ENCODE measurements around the gene SCIN. TPM values are rescaled to one million over a fixed set of nuclear protein-coding genes. Genes with fewer than 3 reads are reported as not detected.

Gene SCIN
- total and polyA plus RNA-seq, 2 donors (not counting 1 experiment from before 2014, with no cell fraction given), result 0.49 to 0.97 TPM

DNA sequence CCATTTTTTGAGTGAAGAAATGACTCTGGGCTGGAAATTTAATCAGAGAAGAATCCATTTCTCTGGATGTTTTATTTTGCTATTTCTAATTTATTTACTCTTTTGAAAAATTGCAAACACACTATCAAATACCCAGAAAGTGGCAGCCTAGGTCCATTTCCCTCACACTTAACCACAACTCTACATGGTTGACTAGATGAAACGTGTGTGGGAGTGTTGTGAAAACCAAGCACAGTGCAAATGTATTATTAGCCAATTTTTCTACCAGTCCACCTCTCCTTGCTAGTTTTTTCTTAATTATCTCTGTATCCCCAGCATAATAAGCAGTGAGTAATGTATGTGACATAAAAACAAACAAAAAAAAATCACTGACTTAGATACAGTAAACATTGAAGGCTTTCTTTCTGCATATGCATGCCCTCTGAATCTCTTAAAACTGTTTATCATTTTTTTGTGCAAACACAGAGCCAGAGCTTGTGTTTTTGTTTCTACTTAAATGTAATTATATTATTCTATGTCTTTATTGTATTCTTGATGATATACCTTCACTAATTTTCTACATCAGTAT, 30.9 kb downstream of the SCIN start:
- no peak overlapping the region for H2AFZ ChIP-seq (ENCODE audit: insufficient read depth, low read depth, low read length, poor library complexity, severe bottlenecking)
- H3K27ac Mint-ChIP-seq, result no peak overlapping the region
- peaks cover 10% of the 10 kb centered on the region for H3K9me3 Mint-ChIP-seq (ENCODE audit: insufficient read depth)
- no peaks in the 10 kb centered on the region for H3K4me1 ChIP-seq (ENCODE audit: control insufficient read depth in 2 of 2, insufficient read depth in 2 of 2, low read length in 2 of 2)
- H3K4me1 Mint-ChIP-seq, result no peaks in the 10 kb centered on the region
- H3K9me3 ChIP-seq (ENCODE audit: control extremely low read depth in 1 of 3, control insufficient read depth in 2 of 3, insufficient read depth in 1 of 3, low read length in 2 of 3), result peaks cover 0 to 9% (median 4%) of the 10 kb centered on the region in 3 donors
- ATAC-seq (ENCODE audit: low read depth) (no peak), DNase-seq (no peak)
- no peaks in the 10 kb centered on the region for H4K20me1 ChIP-seq (ENCODE audit: control insufficient read depth, insufficient read depth, low read length, poor library complexity, severe bottlenecking)
- no peak overlapping the region for H3K4me2 ChIP-seq (replicated peaks; ENCODE audit: low read depth, low read length, poor library complexity, severe bottlenecking)
- no peaks in the 10 kb centered on the region for H3K36me3 ChIP-seq (replicated peaks in 1 of 2; ENCODE audit: control extremely low read depth in 1 of 2, control insufficient read depth in 1 of 2, extremely low read depth in 1 of 2, insufficient read depth in 2 of 2, low read length in 1 of 2)
- H3K27me3 ChIP-seq (replicated peaks in 1 of 4; ENCODE audit: control extremely low read depth in 1 of 4, control insufficient read depth in 3 of 4, insufficient read depth in 4 of 4, low read length in 3 of 4), result no peaks in the 10 kb centered on the region
- no peak overlapping the region for H3K27ac ChIP-seq (ENCODE audit: low read length in 2 of 2)
- no peak for TF ChIP-seq EZH2 (IDR thresholded peaks at IDR 0.05; ENCODE audit: borderline replicate concordance, insufficient read depth, low read depth, low read length, poor library complexity, severe bottlenecking)
- TF ChIP-seq, protein P1, sequence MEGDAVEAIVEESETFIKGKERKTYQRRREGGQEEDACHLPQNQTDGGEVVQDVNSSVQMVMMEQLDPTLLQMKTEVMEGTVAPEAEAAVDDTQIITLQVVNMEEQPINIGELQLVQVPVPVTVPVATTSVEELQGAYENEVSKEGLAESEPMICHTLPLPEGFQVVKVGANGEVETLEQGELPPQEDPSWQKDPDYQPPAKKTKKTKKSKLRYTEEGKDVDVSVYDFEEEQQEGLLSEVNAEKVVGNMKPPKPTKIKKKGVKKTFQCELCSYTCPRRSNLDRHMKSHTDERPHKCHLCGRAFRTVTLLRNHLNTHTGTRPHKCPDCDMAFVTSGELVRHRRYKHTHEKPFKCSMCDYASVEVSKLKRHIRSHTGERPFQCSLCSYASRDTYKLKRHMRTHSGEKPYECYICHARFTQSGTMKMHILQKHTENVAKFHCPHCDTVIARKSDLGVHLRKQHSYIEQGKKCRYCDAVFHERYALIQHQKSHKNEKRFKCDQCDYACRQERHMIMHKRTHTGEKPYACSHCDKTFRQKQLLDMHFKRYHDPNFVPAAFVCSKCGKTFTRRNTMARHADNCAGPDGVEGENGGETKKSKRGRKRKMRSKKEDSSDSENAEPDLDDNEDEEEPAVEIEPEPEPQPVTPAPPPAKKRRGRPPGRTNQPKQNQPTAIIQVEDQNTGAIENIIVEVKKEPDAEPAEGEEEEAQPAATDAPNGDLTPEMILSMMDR (IDR thresholded peaks at IDR 0.05), result no peak
- no peaks in the 10 kb centered on the region for H3K27me3 Mint-ChIP-seq
- WGBS (ENCODE audit: insufficient coverage), result no CpG with 5 or more reads among the region's 1 CpG
- H3K79me2 ChIP-seq (ENCODE audit: control insufficient read depth, insufficient read depth, low read length), result no peaks in the 10 kb centered on the region
- H3K4me3 ChIP-seq (ENCODE audit: control extremely low read depth in 1 of 5, extremely low read depth in 1 of 5, insufficient read depth in 1 of 5, low read depth in 2 of 5, low read length in 4 of 5), result no peak overlapping the region
- intact Hi-C loops (cut with micrococcal nuclease), result no loop called here
- ChIA-PET CTCF (no interaction called here), POLR2A (no interaction called here)
- H3K4me3 Mint-ChIP-seq, result no peak overlapping the region
- H3K9ac ChIP-seq (ENCODE audit: low read length), result no peak overlapping the region

DNA sequence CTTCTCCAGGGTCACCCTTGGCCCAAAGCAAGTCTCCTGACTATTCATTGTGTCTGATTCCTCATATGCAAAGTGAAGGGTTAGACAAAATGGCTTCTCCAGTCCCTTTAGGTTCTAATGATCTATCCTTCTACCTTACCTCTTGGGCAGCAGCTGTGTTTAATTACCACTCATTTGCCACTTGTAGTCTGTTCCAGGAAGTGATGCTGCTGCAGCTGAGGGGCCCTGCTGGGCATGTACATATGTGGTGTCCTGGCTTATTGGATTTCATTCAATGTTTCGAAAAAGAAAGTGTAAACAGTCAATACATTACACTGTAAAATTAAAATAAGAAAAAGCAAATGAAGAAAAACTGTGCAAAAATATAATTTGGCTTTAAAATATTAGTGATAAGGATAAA, 36.6 kb downstream of the SCIN start:
- no CpG with 5 or more reads among the region's 1 CpG for WGBS (ENCODE audit: insufficient coverage)
- Mint-ChIP-seq H3K4me1 (no peaks in the 10 kb centered on the region), H3K27me3 (peaks cover 4% of the 10 kb centered on the region), H3K27ac (no peak overlapping the region), H3K9me3 (ENCODE audit: insufficient read depth) (peaks cover 5% of the 10 kb centered on the region), H3K4me3 (no peak overlapping the region)
- Histone ChIP-seq H3K4me2 (replicated peaks; ENCODE audit: low read depth, low read length, poor library complexity, severe bottlenecking) (no peak overlapping the region), H3K36me3 (replicated peaks in 1 of 2; ENCODE audit: control extremely low read depth in 1 of 2, control insufficient read depth in 1 of 2, extremely low read depth in 1 of 2, insufficient read depth in 2 of 2, low read length in 1 of 2) (no peaks in the 10 kb centered on the region), H3K4me3 (ENCODE audit: control extremely low read depth in 1 of 5, extremely low read depth in 1 of 5, insufficient read depth in 1 of 5, low read depth in 2 of 5, low read length in 4 of 5) (no peak overlapping the region), H3K9me3 (ENCODE audit: control extremely low read depth in 1 of 3, control insufficient read depth in 2 of 3, insufficient read depth in 1 of 3, low read length in 2 of 3) (peaks cover 0 to 6% (median 0%) of the 10 kb centered on the region in 3 donors), H2AFZ (ENCODE audit: insufficient read depth, low read depth, low read length, poor library complexity, severe bottlenecking) (no peak overlapping the region), H3K27ac (ENCODE audit: low read length in 2 of 2) (no peak overlapping the region), H3K79me2 (ENCODE audit: control insufficient read depth, insufficient read depth, low read length) (no peaks in the 10 kb centered on the region), H3K27me3 (replicated peaks in 1 of 4; ENCODE audit: control extremely low read depth in 1 of 4, control insufficient read depth in 3 of 4, insufficient read depth in 4 of 4, low read length in 3 of 4) (no peaks in the 10 kb centered on the region), H4K20me1 (ENCODE audit: control insufficient read depth, insufficient read depth, low read length, poor library complexity, severe bottlenecking) (no peaks in the 10 kb centered on the region), H3K9ac (ENCODE audit: low read length) (no peak overlapping the region), H3K4me1 (ENCODE audit: control insufficient read depth in 2 of 2, insufficient read depth in 2 of 2, low read length in 2 of 2) (no peaks in the 10 kb centered on the region)
- no peak for TF ChIP-seq EZH2 (IDR thresholded peaks at IDR 0.05; ENCODE audit: borderline replicate concordance, insufficient read depth, low read depth, low read length, poor library complexity, severe bottlenecking)
- TF ChIP-seq, protein P1 (IDR thresholded peaks at IDR 0.05), result no peak
- ATAC-seq (ENCODE audit: low read depth) (no peak), DNase-seq (no peak)
- intact Hi-C loops (cut with micrococcal nuclease), result no loop called here
- ChIA-PET CTCF (no interaction called here), POLR2A (no interaction called here)
